Measurements from ENCODE around the gene LRRC70.

DNA sequence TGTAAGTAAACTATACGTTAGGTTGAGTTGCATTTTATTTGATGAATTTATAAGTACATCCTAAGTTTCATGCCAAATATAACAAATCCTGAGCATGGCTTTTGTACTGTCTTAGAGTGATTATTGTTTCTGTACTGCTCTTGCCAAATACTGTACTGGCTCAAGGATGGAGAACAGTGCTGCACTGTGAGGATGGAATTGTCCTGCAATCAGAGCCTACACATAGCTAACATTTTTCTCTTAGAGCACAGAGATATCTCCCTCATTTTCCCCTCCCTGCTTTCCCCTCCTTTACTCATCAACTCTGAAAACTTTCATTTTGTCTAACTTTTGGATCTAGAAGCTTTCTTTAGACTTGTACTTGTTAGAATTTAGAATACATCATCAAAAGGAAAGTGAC, 28.3 kb downstream of the LRRC70 start:
- TF ChIP-seq, protein P1, sequence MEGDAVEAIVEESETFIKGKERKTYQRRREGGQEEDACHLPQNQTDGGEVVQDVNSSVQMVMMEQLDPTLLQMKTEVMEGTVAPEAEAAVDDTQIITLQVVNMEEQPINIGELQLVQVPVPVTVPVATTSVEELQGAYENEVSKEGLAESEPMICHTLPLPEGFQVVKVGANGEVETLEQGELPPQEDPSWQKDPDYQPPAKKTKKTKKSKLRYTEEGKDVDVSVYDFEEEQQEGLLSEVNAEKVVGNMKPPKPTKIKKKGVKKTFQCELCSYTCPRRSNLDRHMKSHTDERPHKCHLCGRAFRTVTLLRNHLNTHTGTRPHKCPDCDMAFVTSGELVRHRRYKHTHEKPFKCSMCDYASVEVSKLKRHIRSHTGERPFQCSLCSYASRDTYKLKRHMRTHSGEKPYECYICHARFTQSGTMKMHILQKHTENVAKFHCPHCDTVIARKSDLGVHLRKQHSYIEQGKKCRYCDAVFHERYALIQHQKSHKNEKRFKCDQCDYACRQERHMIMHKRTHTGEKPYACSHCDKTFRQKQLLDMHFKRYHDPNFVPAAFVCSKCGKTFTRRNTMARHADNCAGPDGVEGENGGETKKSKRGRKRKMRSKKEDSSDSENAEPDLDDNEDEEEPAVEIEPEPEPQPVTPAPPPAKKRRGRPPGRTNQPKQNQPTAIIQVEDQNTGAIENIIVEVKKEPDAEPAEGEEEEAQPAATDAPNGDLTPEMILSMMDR (IDR thresholded peaks at IDR 0.05 in 4 of 5, conservative IDR thresholded peaks at IDR 0.05 in 1 of 5) = no peak
- no peak for TF ChIP-seq POLR2A (IDR thresholded peaks at IDR 0.05)

All from gastrocnemius medialis (tissue), 4 donors.